Measurements from ENCODE around the gene TSPAN9.

TSPAN9 gene

GRCh38 chr12:3296409-3296701 lies 219.2 kb downstream of the TSPAN9 start:
- DNase-seq (ENCODE audit: low spot score): no peak

DNA sequence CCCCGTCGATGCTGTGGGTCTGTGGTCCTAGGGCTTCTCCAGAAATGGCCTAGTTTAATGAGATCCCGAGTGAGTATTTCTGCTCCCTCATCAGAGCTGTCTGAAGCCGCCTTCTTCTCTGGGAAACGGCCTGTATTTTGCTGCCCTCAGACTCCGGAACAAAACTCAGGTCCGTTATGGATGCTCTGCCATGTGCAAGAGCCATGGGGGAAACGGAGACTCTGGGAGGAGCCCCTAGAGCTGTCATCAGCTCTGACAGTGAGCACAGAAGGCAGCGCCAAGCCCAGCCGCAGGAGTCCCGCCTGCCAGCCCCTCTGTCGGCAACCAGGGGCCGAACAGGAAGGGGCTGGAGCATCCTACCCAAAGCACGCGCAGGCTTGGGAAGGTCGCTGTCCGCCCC lies 221.4 kb downstream of the TSPAN9 start:
- no peak for DNase-seq (ENCODE audit: low spot score)

DNA sequence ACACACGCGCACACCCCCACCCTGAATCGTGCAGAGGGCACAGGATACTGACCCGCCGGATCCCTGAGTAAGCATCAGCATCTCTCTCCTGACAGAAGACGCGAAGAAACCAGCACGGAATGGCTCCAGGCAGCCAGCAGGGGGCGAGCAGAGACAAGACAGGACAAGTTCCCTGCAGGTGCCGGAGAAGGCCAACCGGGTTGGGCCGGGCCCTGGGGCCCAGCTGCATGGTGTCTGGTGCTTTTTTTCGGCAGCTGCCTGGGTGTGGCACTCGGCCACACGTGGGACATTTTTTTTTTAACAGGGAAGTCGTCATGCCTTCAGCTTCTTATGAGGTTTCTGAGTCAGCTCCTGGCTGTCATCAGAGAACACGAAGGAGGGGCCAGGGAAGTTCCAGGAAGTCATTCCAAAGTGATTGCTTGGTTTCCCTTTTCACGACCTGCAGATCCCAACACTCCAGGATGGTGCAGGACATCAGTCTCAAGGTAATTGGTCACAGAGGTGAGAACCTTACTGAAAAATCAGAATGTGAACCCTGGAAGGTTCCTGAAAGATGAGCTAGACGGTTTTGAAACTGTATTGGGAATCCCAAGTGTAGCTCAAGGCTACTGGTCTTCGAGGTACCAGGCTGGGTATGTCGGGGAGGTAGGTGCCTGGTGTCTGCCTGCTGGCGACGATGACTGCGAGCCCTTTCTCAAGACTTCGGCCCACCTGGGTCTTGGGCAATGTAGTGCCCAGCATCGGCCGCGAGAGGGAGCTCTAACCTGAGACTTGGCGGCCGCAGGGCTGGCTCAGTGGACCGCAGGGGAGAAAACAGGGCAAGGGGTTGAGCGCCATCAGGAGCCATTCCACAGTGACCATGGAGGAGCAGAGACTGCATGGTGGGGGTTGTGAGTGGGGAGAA lies 223.0 kb downstream of the TSPAN9 start:
- peak; percentile 76 for DNase-seq (ENCODE audit: low spot score)

GRCh38 chr12:3300833-3301401 lies 223.7 kb downstream of the TSPAN9 start:
- no peak for DNase-seq (ENCODE audit: low spot score)

- no peak for DNase-seq (ENCODE audit: low spot score)
Measured at GRCh38 chr12:3302401-3303041, 225.3 kb downstream of the TSPAN9 start.

DNA sequence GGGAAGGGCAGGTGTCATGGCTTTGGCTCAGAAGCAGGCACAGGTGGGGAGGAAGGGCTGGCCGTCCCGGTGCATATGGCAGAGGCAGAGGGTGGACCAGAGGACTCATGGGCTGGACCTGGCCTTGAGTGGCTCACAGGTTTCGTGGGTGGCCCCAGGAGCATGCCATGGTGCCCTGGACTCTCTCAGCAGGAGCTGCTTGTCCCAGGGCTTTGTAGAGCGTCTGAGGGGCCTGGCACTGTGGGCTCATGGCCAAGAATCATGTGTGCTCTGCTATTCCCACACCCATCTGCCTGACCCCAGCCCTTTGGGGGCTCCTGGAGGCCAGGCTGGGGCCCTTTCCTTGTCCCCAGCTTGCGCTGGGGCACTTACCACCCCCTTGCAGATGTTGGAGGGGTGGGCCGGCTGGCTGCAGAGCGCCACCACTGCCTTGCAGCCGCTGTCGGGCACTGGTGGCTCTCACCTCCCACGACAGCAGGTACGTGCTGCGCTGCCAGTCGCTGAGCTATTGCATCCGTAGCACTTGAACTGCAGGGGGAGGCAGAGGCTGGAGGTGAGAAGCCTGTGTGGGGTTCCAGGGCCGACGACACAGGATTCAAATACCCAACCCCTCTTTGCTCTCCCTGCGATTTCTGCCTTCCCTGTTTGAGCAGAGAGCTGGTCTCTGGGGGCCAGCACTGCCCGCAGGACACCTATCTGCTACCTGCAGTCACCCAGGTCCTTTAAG lies 226.4 kb downstream of the TSPAN9 start:
- no peak for DNase-seq (ENCODE audit: low spot score)

DNA sequence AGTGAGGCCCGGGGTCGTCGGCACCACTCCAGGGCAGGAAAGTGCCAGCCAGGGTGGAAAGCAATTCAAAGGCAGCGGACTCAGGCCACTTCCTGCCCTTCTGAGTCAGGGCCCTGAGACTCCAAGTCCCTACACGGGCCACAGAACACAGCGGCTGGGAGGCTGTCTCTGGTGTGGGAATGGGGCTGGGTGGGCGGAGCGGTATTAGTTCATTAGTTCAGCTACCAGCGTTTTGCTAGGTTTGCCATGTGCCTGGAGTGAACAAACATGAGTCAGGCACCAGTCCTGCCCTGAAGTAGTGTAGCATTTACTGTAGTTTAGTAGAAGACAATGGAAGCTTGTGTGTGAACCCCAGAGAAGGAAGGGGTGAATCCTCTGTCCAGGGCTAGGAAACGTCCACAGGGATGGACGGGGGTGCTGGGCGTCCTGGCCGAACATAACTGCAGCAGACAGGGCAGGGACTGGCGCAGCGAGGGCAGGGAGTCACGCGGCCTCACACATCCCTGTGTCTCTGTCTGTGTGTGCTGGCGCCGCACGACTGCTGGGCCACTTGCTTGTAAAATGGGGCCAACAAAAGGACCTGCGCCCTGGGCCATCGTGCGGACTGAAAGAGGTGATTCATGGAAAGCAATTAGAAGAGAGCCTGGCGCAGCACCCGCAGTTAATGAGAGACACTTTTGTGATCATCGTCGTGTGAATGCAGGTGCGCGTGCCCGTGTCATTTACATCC lies 227.4 kb downstream of the TSPAN9 start:
- peak; percentile 18 for DNase-seq (ENCODE audit: low spot score)

DNA sequence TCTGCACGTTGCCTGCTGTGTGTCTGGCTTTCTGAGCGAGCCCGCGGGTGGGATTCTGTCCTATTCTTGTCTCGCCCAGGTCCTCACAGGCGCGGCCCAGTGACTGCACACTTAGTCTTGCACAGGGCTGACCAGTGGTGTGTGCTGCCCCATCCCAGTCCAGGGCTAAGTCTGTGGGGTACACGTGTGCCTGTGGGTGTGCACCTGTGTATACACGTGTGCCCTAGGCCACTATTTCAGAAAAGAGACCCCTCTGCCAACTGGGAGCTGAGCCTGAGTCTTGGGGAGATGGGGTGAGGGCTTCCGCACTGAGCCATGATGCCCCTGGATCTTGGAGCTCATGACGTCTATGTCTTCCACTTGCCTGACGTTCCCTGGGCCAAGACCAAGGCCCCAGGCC lies 228.3 kb downstream of the TSPAN9 start:
- no peak for DNase-seq (ENCODE audit: low spot score)

DNA sequence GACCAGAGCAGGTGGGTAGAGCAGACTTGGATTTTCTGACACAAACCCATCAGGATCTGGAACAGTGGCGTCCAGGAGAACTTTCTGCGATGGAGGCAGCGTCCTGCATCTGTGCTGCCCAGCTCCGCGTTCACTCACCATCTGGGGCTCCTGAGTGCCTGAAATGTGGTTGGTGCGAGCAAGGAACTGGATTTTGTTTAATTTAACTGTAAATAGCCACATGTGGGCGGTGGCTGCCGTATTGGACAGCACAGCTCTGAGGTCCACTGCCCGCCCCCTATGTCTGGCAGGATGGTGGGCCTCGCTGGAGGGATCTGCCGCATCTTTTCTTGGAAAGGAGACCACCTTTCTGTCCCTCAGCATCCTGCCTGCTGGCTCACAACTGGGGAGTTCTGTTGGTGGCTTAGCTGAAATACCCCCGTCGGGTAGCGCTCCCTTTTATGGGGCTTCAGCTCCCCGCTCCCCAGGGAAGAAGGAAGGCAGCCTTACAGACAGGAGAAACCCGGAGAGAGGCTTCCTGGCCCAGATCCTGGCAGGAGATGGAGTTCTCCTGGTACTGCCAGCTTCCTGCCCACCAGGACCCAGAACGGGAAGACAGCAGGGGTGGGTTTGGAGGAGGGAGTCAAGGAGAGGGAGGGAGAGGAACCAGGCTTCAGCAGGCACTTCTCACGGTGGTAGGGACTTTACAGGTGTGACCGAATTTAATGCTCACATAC lies 228.9 kb downstream of the TSPAN9 start:
- no peak for DNase-seq (ENCODE audit: low spot score)

GRCh38 chr12:3307389-3307788 lies 230.2 kb downstream of the TSPAN9 start:
- no peak for DNase-seq (ENCODE audit: low spot score)

- no peak for DNase-seq (ENCODE audit: low spot score)
Measured at GRCh38 chr12:3308063-3308462, 230.9 kb downstream of the TSPAN9 start.

- no peak for DNase-seq (ENCODE audit: low spot score)
Measured at GRCh38 chr12:3308609-3309008, 231.4 kb downstream of the TSPAN9 start.

- no peak for DNase-seq (ENCODE audit: low spot score)
Measured at GRCh38 chr12:3309805-3310204, 232.6 kb downstream of the TSPAN9 start.

GRCh38 chr12:3310271-3311026 lies 233.3 kb downstream of the TSPAN9 start:
- no peak for DNase-seq (ENCODE audit: low spot score)

- no peak for DNase-seq (ENCODE audit: low spot score)
Measured at GRCh38 chr12:3311027-3311402, 233.8 kb downstream of the TSPAN9 start.

DNA sequence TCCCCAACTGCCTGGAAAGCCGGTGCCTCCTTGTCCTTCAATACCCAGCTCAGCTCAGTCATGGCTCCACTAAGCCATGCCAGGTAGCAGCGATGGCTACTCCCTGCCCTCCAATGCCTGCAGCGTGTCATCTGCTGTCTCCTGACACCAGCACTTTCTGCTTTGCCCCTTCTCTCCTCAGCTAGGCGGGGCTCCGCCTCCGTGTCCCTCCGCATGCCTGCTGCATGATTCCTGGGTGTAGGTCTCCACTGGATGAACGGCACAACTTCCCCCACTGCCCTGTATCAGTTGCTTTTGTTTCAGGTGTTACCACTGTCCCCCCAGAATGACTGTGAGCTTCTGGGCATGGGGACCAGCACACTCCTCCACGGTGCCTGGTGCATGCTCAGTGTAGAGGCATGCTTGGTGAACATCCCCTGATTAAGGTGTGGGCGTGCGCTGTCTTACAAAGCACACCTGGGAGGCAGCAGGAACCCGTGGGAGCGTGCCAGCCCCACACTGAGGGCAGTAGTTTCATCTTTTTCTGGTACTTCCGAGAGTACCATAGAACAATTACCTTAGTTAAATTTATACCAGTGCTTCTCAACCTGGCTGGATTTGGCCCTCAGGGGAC lies 234.4 kb downstream of the TSPAN9 start:
- DNase-seq (ENCODE audit: low spot score): no peak

DNA sequence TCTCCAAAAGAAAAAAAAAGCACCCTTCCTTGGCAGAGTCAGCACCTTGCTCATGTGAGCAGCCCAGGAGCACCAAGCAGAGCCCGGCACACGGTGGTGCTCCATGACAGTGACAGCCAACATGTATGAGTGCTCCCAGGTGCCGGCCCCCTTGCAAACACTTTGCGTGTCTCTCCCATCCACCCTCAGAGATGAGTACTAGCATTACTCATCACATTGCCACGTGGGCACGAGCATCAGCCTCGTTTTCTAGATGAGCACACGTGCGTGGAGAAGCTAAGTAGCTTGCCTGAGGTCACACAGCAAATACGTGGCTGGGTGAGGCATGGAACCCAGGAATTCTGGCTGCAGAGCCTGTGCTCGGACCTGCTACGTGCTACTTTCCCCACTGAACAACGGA lies 235.9 kb downstream of the TSPAN9 start:
- no peak for DNase-seq (ENCODE audit: low spot score)

- peak; percentile 69 for DNase-seq (ENCODE audit: low spot score)
Measured at GRCh38 chr12:3313675-3314663, 236.8 kb downstream of the TSPAN9 start.

DNA sequence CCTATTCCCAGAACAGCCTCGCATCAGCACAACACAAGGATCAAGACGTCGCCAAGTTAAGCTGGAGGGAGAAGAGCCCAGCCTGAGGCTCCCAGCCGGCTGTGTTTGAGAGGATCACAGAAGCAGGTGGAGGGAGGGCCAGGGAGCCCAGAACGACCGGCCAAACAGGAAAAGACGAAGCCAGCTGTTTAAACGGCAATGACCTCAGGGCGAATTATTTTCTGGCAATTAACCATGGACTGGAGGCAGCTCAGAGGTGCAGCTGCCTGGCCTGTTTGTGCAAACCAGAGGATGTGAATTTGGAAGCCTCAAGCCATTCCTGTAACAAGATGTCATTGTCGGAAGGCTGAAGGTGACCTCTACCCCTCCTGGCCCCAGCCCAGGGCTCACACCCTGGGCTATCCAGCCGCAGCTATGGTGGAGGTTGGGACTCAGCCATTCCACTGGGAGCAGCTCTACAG lies 238.1 kb downstream of the TSPAN9 start:
- no peak for DNase-seq (ENCODE audit: low spot score)
